ENCODE measurements around the gene C10orf71. TPM values are rescaled to one million over a fixed set of nuclear protein-coding genes. Genes with fewer than 3 reads are reported as not detected.

The C10orf71 gene
- total RNA-seq, 1 experiment from 2014 or later = not detected

DNA sequence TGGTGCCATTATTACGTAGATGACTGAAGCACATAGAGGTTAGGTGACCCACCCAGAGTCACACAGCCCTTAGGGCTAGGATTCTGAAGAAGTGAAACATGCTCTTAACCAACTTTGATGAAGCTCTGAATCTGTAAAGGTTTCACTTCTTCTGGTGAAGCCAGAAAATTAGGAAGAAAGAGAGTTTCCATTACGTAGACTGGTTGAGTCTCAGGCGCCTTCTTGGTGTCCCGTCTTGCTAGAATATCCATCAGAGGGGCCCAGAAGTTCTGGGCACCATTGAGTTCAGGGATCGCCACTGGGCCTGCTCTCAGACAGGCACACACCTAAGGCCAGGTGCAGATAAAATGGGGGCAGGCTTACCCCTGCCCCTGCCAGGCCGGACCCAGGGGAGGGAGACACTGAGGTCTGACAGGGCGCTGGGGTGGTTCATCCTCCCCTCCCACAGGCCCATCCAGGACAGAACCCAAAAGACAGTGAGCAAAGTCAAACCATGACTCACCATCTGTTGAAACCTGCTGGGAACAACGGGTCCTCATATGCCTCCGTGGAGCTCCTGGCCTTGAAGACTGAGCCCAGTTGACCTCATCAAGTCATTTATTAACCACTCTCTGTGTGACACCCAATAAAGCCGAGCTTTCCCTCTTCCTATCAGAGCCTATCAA lies 63.8 kb downstream of the C10orf71 start:
- Histone ChIP-seq H3K9me3 (ENCODE audit: control insufficient read depth in 1 of 2, insufficient read depth in 1 of 2, low read depth in 1 of 2, low read length in 2 of 2) (no peaks in the 10 kb centered on the region), H3K27me3 (ENCODE audit: insufficient read depth, low read length) (0 out of 2 replicates have a peak, but pooled peaks cover 8% of the 10 kb centered on the region), H3K36me3 (ENCODE audit: control insufficient read depth in 1 of 2, insufficient read depth in 2 of 2, low read length in 2 of 2) (no peaks in the 10 kb centered on the region), H2AFZ (ENCODE audit: low read depth, low read length, poor library complexity, severe bottlenecking) (no peak overlapping the region), H3K9me2 (ENCODE audit: insufficient read depth) (no peaks in the 10 kb centered on the region), H3K79me2 (ENCODE audit: insufficient read depth, low read length) (no peaks in the 10 kb centered on the region), H3K27ac (ENCODE audit: low read depth, low read length) (no peak overlapping the region), H3K4me3 (replicated peaks in 1 of 2; ENCODE audit: low read depth in 1 of 2, low read length in 2 of 2) (no peak overlapping the region), H3K9ac (ENCODE audit: low read length) (no peak overlapping the region), H4K20me1 (ENCODE audit: insufficient read depth) (no peaks in the 10 kb centered on the region), H3K4me2 (ENCODE audit: low read length) (no peak overlapping the region), H3K4me1 (ENCODE audit: control insufficient read depth in 1 of 2, insufficient read depth in 2 of 2, low read length in 2 of 2) (no peaks in the 10 kb centered on the region; a peak in 1 of 4 replicates)
- POLR2A ChIA-PET = no interaction called here
- CTCF ChIA-PET = no interaction called here
- DNase-seq (ENCODE audit: low read depth, low spot score) (no peak), ATAC-seq (no peak)
- RAD21 ChIA-PET (ENCODE audit: low non-redundant PET in 1 of 2, low total read pairs in 2 of 2, uncharacterized antibody in 2 of 2, unreplicated experiment in 2 of 2) = no interaction called here
- no TSS peak for BruUV-seq (replicated peaks)
- intact Hi-C loops (cut with micrococcal nuclease) = no loop called here
- TF ChIP-seq TCF7L2 (IDR thresholded peaks at IDR 0.05; ENCODE audit: borderline replicate concordance, extremely low read depth, insufficient read depth, insufficient read length) = no peak
- no peak for TF ChIP-seq JUND (IDR thresholded peaks at IDR 0.05)
- TF ChIP-seq EZH2 (IDR thresholded peaks at IDR 0.05) = no peak
- TF ChIP-seq FOSL1 (IDR thresholded peaks at IDR 0.05; ENCODE audit: low read depth) = no peak
- TF ChIP-seq ZBTB33 (IDR thresholded peaks at IDR 0.05; ENCODE audit: extremely low read depth, insufficient replicate concordance, low read length) = no peak
- no peak for TF ChIP-seq ZNF274 (IDR thresholded peaks at IDR 0.05; ENCODE audit: low read depth, low read length)
- no peak for TF ChIP-seq EGR1 (IDR thresholded peaks at IDR 0.05; ENCODE audit: low read depth)
- TF ChIP-seq, protein P1, sequence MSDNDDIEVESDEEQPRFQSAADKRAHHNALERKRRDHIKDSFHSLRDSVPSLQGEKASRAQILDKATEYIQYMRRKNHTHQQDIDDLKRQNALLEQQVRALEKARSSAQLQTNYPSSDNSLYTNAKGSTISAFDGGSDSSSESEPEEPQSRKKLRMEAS (IDR thresholded peaks at IDR 0.05) = no peak
- TF ChIP-seq CBX3 (IDR thresholded peaks at IDR 0.05; ENCODE audit: low read depth) = no peak
- TF ChIP-seq SIN3A (IDR thresholded peaks at IDR 0.05; ENCODE audit: low read depth) = no peak
- no peak for TF ChIP-seq RAD21 (IDR thresholded peaks at IDR 0.05; ENCODE audit: low read depth)

Measured in HCT116 (cell line).